ENCODE data around the gene RPL21. TPM values are rescaled to one million over a fixed set of nuclear protein-coding genes. Genes with fewer than 3 reads are reported as not detected.
"Not testable (repeated sequence)": the region's sequence is repeated elsewhere in the genome, so short reads cannot be mapped to it uniquely, and the experiment has no call there.

RPL21 gene
- total RNA-seq, 1 donor from 2014 or later, result 833 TPM

GRCh38 chr13:27289011-27289665, 37.8 kb downstream of the RPL21 start:
- no peak for DNase-seq (ENCODE audit: low read depth, low spot score)

DNA sequence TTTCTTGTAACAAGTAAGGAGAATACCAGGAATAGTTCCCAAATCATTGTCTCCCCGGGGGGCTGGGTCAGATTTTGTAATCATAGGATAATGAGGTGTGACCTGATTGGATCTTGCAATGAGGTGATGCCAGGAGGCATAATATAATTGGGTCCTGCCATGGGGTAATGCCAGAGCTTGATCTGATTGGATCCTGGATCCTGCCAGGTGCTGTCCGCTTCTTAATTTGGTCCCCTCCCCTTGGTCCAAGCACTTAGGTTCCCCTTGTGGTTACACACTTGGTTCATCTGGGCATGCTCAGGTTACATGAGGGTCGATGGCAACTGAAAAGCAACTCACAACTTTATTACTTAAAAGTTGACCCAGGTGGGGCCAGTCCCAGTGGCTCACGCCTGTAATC, 39.4 kb downstream of the RPL21 start:
- no peak for DNase-seq (ENCODE audit: low read depth, low spot score)

DNA sequence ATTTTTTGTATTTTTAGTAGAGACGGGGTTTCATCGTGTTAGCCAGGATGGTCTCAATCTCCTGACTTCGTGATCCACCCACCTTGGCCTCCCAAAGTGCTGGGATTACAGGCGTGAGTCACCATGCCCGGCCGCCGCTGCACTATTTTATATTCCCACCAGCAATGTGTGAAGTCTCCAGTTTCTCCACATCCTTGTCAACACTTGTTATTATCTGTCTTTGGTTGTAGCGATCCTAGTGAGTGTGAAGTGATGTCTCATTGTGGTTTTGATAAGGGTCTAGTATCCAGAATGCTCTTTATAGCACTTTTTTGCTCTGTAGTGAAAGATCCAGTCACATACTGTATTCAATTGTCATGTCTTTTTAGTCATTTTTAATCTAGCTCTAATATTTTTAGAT, 40.6 kb downstream of the RPL21 start:
- DNase-seq (ENCODE audit: low read depth, low spot score), result not testable (repeated sequence)

DNA sequence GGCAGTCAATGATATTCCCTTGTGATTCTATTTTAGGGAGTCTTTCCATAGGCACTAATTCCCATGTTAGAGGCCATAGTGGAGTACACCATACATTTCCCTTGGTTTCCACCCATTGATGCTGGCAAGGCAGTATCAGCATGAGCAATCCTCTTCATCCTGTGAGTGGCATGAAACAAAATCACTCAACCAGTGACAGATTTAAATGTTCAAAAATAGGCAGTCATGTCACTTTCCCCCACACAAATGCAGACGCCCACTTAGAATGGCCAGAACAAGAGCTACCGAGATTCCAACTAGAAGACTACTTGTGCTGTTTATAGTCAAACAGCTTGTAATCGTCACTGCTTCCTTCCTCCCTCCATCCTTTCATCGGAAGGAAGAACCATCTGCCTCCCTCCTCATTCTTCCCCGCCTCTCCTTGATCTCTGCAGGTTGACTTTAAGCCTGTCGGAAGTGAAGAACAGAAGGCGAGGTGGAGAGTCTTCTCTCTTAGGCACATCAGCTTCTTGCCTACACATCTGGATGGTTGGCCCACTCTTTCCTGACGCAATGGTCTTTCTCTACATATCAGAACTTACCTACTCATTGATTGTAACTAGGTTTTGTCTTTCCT, 41.8 kb downstream of the RPL21 start:
- DNase-seq (ENCODE audit: low read depth, low spot score), result no peak

- no peak for DNase-seq (ENCODE audit: low read depth, low spot score)
These were observed 42.6 kb downstream of the RPL21 start for GRCh38 chr13:27293873-27294515.

- no peak for DNase-seq (ENCODE audit: low read depth, low spot score)
These were observed 43.7 kb downstream of the RPL21 start for GRCh38 chr13:27295096-27295495.

DNA sequence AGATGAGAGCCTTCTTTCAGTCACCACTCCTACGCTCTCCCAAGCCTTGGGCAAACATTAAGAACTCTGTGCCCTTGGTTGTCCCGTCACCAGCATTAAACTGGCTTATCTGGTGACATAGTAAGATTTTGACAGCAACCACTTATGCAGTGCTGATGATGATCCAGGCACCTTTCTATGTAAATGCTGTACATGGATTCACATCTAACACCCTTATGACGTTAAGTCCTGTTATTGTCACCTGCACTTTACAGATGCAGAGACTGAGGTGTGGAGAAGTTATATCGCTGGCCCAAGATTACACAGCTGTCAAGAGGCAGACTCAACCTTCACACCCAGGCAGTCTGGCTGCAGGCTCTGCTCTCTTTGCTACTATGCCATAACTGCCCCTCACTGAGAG, 44.3 kb downstream of the RPL21 start:
- no peak for DNase-seq (ENCODE audit: low read depth, low spot score)

GRCh38 chr13:27296496-27296895, 45.1 kb downstream of the RPL21 start:
- DNase-seq (ENCODE audit: low read depth, low spot score), result no peak

DNA sequence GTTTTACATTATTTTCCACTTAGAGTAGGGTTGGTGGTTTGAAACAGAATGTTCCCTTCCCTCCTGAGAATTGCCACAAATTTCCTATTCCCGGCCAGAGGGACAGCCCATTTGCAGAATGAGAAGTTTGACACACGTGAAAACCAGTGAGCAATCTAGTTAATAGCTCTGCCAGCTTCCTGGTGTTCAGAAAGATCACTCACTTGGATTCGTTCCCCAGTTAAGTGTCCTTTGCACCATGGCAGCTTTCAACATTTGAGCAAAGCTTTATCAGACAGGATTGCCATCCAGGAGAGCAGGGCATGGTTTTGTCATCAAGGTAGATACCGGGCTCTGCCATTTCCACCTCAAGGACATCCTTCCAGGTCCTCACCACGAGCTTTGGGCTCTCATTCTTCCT, 47.5 kb downstream of the RPL21 start:
- no peak for DNase-seq (ENCODE audit: low read depth, low spot score)

DNA sequence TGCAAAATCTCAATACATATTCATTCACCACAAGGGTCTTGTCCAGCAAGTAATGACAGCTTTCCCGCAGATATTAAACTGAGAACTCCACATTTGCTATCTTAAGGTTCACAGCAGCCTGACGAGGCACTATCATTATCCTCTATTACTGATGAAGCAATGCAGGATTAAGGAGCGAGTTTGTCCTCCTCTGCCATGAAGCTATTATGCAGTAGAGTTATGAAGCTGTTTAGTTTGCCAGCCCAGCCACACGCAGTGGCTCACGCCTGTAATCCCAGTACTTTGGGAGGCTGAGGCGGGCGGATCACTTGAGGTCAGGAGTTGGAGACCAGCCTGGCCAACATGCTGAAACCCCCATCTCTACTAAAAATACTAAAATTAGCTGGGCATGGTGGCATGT, 49.0 kb downstream of the RPL21 start:
- DNase-seq (ENCODE audit: low read depth, low spot score), result not testable (repeated sequence)

DNA sequence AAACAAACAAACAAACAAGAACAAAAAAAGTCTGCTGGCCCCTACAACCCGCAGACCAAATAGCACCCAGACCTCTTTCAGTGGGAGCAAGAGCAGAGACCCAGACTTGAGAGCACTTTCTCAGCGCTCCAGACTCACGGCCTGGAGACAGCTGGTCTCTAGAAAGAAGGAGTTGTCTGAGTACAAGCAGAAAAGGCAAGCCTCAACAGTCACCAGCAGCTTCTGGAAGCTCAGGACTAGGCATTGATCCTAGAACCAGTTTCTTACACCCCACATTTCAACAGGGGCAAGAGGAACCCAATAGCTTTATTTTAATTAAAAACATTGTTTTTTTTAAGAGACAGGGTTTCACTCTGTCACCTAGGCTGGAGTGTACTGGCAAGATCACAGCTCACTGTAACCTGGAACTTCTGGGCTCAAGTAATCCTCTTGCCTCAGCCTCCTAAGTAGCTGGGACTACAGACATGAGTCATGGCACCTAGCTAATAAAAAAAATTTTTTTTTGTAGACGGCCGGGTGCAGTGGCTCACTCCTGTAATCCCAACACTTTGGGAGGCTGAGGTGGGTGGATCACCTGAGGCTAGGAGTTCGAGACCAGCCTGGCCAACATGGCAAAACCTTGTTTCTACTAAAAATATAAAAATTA, 49.7 kb downstream of the RPL21 start:
- no peak for DNase-seq (ENCODE audit: low read depth, low spot score)

GRCh38 chr13:27302643-27303262, 51.4 kb downstream of the RPL21 start:
- no peak for DNase-seq (ENCODE audit: low read depth, low spot score)

DNA sequence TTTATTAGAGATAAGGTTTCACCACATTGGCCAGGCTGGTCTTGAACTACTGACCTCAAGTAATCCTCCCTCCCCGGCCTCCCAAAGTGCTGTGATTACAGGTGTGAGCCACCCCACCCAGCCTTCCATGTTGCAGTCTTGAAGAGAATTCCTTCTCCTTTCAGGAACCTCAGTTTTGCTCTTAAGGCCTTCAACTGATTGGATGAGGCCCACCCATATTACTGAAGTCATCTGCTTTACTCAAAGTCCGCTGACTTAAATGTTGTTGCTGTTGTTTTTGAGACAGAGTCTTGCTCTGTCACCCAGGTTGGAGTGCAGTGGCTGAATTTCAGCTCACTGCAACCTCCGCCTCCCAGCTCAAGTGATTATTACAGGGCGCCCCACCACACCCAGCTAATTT, 52.7 kb downstream of the RPL21 start:
- no peak for DNase-seq (ENCODE audit: low read depth, low spot score)

DNA sequence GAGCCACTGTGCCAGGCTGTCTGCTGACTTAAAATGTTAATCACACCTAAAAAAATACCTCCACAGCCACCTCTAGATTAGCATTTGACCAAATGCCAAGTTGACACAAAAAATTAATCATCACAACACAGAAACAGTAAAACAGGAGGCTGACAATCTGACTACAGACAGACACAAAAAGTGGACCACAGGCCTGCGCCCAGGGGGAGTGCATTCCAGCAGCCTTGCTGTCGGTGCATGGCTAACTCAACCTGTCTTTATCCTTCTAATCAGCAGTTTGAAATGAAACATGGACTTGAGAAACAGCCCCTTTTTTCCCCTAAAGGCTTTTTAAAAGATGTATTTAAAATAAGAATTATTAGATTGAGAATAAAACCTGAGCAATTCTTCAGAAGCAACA, 53.3 kb downstream of the RPL21 start:
- no peak for DNase-seq (ENCODE audit: low read depth, low spot score)

Other genes with a start within 250 kb of the RPL21 start
- 34.2 and 40.7 TPM in 2 replicates for gene USP12, start 79.7 kb upstream of the RPL21 start, total RNA-seq
- 3.8 and 4.0 TPM in 2 replicates for gene RASL11A, start 19.3 kb downstream of the RPL21 start, total RNA-seq
- 106 and 125 TPM in 2 replicates for gene GTF3A, start 173.1 kb downstream of the RPL21 start, total RNA-seq
- gene MTIF3, start 199.0 kb downstream of the RPL21 start, total RNA-seq, result 48.7 and 58.0 TPM in 2 replicates